HL-60 (cell line): Measurements from ENCODE around the gene ELL2.

Experiments
- DNase-seq, 2 experiments: peaks; one replicate each; pipeline ENCODE4 v3.0.0-alpha.2; 2010 to 2020; ENCODE audit warnings: low read depth in 1 of 2, low spot score in 1 of 2
- H3K27ac ChIP-seq: fragments of 250-450 bp; sonication (Bioruptor Pico); replicated peaks from 2 replicates; pipeline ENCODE4 v1.5.1; 2020; ENCODE audit warnings: mild to moderate bottlenecking, moderate library complexity
- H3K27me3 ChIP-seq: fragments of 250-450 bp; sonication (Bioruptor Pico); 2 replicates; pipeline ENCODE4 v1.5.1; 2021; ENCODE audit warnings: mild to moderate bottlenecking, moderate library complexity; ENCODE audit not compliant: insufficient read depth, poor library complexity, severe bottlenecking
- H3K4me3 ChIP-seq: replicated peaks from 2 replicates; pipeline ENCODE4 v1.5.1; 2011; ENCODE audit warnings: mild to moderate bottlenecking, control low read depth, low read length; ENCODE audit not compliant: insufficient read depth
- CTCF ChIP-seq: IDR thresholded peaks from one replicate; pipeline ENCODE4 v1.5.1; 2011; ENCODE audit warnings: low read length, control low read depth, inconsistent platforms; ENCODE audit not compliant: insufficient read depth
- GABPA ChIP-seq: IDR thresholded peaks from 2 replicates; pipeline ENCODE4 v1.6.1; 2012; ENCODE audit warnings: low read depth
- POLR2AphosphoS5 ChIP-seq: IDR thresholded peaks from 2 replicates; pipeline ENCODE4 v1.6.1; 2012; ENCODE audit warnings: low read depth
- REST ChIP-seq: IDR thresholded peaks from 2 replicates; pipeline ENCODE4 v1.6.1; 2012; ENCODE audit warnings: low read depth; ENCODE audit not compliant: insufficient replicate concordance
- SPI1 ChIP-seq: IDR thresholded peaks from 2 replicates; pipeline ENCODE4 v1.6.1; 2012; ENCODE audit warnings: low read depth, mild to moderate bottlenecking, borderline replicate concordance

The ELL2 gene

GRCh38 chr5:95843733-95844223 lies 117.9 kb downstream of the ELL2 start:
- Histone ChIP-seq H3K27me3 (no peaks in the 10 kb centered on the region), H3K27ac (peak overlapping the region; percentile 63), H3K4me3 (no peak overlapping the region)
- peak in 1 of 2 experiments; percentile 53 for DNase-seq
- TF ChIP-seq CTCF (no peak), REST (no peak), SPI1 (no peak), GABPA (no peak), POLR2AphosphoS5 (no peak)

DNA sequence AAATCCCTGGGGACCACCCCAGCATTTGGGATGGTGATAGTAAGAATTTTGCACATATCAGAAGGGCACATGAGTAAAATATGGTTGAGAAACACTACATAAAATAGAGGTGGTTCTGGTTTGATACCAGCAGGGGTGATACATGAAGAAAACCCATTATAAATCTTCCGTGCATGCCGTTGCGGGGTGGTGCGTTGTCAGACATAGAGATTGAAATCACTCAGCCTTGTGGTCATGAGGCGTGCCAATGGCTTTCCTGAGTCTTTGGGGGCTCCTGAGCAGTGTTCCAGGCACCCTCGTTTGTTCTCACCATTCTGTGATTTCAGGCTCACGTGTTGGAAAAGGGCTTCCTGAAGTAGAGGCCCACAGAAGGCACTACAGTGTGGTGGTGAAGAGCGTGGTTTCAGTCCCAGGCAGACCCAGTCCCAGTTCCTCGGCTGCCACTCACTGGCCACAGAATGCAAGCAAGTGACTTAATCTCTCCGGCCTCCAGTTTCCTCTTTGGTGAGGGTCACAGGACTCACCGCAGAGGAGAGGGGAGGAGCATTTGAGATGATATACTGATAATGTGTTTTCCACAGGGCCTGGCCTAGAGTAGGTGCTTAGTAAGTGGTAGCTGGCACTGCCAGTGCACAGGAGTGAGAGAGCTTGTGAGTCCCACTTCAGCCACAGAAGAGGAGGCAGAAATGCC lies 118.7 kb downstream of the ELL2 start:
- H3K4me3 ChIP-seq = no peak overlapping the region
- no peaks in the 10 kb centered on the region for H3K27me3 ChIP-seq
- DNase-seq = peak in 1 of 2 experiments; percentile 92
- H3K27ac ChIP-seq = peak overlapping the region; percentile 63
- TF ChIP-seq REST (no peak), SPI1 (no peak), POLR2AphosphoS5 (peak; percentile 55)

- Histone ChIP-seq H3K4me3 (no peak overlapping the region), H3K27ac (no peak overlapping the region), H3K27me3 (no peaks in the 10 kb centered on the region)
- no peak for DNase-seq
- no peak for TF ChIP-seq POLR2AphosphoS5
- no peak for TF ChIP-seq GABPA
- TF ChIP-seq CTCF = no peak
- TF ChIP-seq SPI1 = no peak
- TF ChIP-seq REST = no peak
Observed at GRCh38 chr5:95841914-95842812, 119.5 kb downstream of the ELL2 start.
